B cell (primary cell): Measurements from ENCODE around the gene NHLRC1.

ENCODE experiments used
- EZH2 ChIP-seq: IDR thresholded peaks from 2 replicates; pipeline ENCODE4 v1.6.1; 2012; ENCODE audit warnings: borderline replicate concordance, low read depth, mild to moderate bottlenecking, moderate library complexity, low read length; ENCODE audit not compliant: insufficient read depth, poor library complexity, severe bottlenecking
- TF ChIP-seq, protein P1 (sequence below): fragments of 200-600 bp; IDR thresholded peaks from one replicate; pipeline ENCODE4 v1.8.0; 2022; ENCODE audit warnings: antibody characterized with exemption, mild to moderate bottlenecking

DNA sequence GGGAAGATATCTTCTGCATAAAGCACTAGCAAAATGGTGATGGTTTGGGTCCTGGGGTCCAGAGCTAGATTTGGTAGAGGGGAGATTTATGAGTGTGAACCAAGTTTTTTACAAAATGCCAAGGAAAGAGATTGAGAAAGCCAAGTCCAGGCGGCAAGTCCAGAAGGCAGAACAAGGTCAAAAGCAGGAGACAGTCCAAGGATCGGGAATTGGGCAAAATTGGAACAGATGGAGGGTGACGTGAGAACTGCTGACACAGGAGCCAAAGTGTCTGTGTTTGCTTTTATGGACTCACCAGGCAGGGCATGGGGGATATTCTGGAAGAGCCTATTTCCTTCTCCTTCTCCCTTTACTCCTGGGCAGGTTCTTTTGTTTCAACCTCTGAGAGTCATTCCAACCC lies 4.1 kb downstream of the NHLRC1 start:
- TF ChIP-seq, protein P1, sequence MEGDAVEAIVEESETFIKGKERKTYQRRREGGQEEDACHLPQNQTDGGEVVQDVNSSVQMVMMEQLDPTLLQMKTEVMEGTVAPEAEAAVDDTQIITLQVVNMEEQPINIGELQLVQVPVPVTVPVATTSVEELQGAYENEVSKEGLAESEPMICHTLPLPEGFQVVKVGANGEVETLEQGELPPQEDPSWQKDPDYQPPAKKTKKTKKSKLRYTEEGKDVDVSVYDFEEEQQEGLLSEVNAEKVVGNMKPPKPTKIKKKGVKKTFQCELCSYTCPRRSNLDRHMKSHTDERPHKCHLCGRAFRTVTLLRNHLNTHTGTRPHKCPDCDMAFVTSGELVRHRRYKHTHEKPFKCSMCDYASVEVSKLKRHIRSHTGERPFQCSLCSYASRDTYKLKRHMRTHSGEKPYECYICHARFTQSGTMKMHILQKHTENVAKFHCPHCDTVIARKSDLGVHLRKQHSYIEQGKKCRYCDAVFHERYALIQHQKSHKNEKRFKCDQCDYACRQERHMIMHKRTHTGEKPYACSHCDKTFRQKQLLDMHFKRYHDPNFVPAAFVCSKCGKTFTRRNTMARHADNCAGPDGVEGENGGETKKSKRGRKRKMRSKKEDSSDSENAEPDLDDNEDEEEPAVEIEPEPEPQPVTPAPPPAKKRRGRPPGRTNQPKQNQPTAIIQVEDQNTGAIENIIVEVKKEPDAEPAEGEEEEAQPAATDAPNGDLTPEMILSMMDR = no peak
- no peak for TF ChIP-seq EZH2
